K562 (cell line): ENCODE measurements around the gene LEMD1. TPM values are rescaled to one million over a fixed set of nuclear protein-coding genes. Genes with fewer than 3 reads are reported as not detected.

Experiments
- CTCF ChIP-seq, 3 experiments: IDR thresholded peaks in 2 of 3; conservative IDR thresholded peaks in 1 of 3; 2 replicates each; pipeline ENCODE4 v1.5.1; 2011 to 2012; ENCODE audit warnings: low read length in 3 of 3, mild to moderate bottlenecking in 3 of 3, control low read depth in 2 of 3, improper control_type of control experiment in 1 of 3, inconsistent platforms in 1 of 3, low read depth in 1 of 3, mixed read lengths in 1 of 3, moderate library complexity in 1 of 3; ENCODE audit not compliant: insufficient read depth in 2 of 3
- KLF6 ChIP-seq: fragments of 250-450 bp; sonication (Bioruptor Pico); IDR thresholded peaks from 2 replicates; pipeline ENCODE4 v1.4.0; 2020; ENCODE audit warnings: mild to moderate bottlenecking, moderate library complexity, borderline replicate concordance
- MGA ChIP-seq: fragments of 450-650 bp; IDR thresholded peaks from 2 replicates; pipeline ENCODE4 v1.6.1; 2016; ENCODE audit warnings: mild to moderate bottlenecking, moderate library complexity
- NEUROD1 ChIP-seq: fragments of 150-350 bp; IDR thresholded peaks from 2 replicates; pipeline ENCODE4 v1.6.1; 2014; ENCODE audit warnings: borderline replicate concordance, low read length, low read depth; ENCODE audit not compliant: partially characterized antibody
- SMC3 ChIP-seq: conservative IDR thresholded peaks from 2 replicates; pipeline ENCODE4 v1.6.1; 2011; ENCODE audit warnings: low read depth, low read length, improper control_type of control experiment; ENCODE audit not compliant: insufficient read depth
- STAG1 ChIP-seq: sonication (generic); formaldehyde crosslinking; IDR thresholded peaks from 2 replicates; pipeline ENCODE4 v1.5.0; 2020; ENCODE audit warnings: missing genetic modification reagents, borderline replicate concordance
- TAF9B ChIP-seq: fragments of 450-650 bp; IDR thresholded peaks from 2 replicates; pipeline ENCODE4 v1.6.1; 2018; ENCODE audit warnings: mild to moderate bottlenecking; ENCODE audit not compliant: partially characterized antibody
- ZNF140 ChIP-seq: fragments of 250-450 bp; sonication (Bioruptor Pico); IDR thresholded peaks from 2 replicates; pipeline ENCODE4 v1.8.0; 2021; ENCODE audit warnings: moderate library complexity, mild to moderate bottlenecking, inconsistent platforms
- polyA plus RNA-seq, 8 experiments: library from polyadenylated mRNA; depleted of rRNA in 4 of 8; stranded (reverse) in 5 of 8; unstranded in 3 of 8; fragments of >200 nt; fragmentation: Nextera tagmentation in 2 of 8; fragmentation: Illumina TruSeq in 1 of 8; extraction: Ambion mirVana in 2 of 8; extraction: Trizol in 1 of 8; gene quantifications; 2 replicates each; pipeline versions ENCODE4 v1.2.1 to v1.2.3, GENCODE V29; 2011 to 2014; ENCODE audit warnings: inconsistent platforms in 1 of 8, missing spikeins in 1 of 8
- total RNA-seq, 7 experiments: library from RNA; depleted of rRNA in 6 of 7; stranded (reverse); fragments of >200 nt in 6 of 7; fragmentation: Illumina TruSeq in 2 of 7; extraction: Trizol in 2 of 7; gene quantifications; 2 replicates each; pipeline versions ENCODE4 v1.2.1 to v1.2.3, GENCODE V29; 2011 to 2021; ENCODE audit warnings: low replicate concordance in 1 of 7

LEMD1 gene
- total and polyA plus RNA-seq, 9 of the 15 experiments (the other 6 are each of a cell fraction or from before 2014, with no cell fraction given) = 0.11 to 2.4 (median 0.57) TPM; not detected in 1

- TF ChIP-seq MGA (no peak), KLF6 (CRISPR knock-in tag) (no peak), ZNF140 (no peak), NEUROD1 (no peak), SMC3 (peak; percentile 89), STAG1 (CRISPR knock-in tag) (peak; percentile 64; the same call in 1 of the 2 replicates), CTCF (IDR thresholded peaks at IDR 0.05 in 2 of 3, conservative IDR thresholded peaks at IDR 0.05 in 1 of 3; ENCODE audit: insufficient read depth in 2 of 3, low read depth in 1 of 3, low read length in 3 of 3) (peak; percentile 86 to 97 (median 91)), TAF9B (no peak)
These were observed 24.8 kb downstream of the LEMD1 start (continued) for GRCh38 chr1:205396967-205397616.
